VCaP (cell line): ENCODE data around the gene BBIP1.
A peak's percentile ranks its signal among the peaks of the same experiment; 100 is the strongest.

Source experiments
- H3K27ac ChIP-seq: fragments of 450-650 bp; 2 replicates; pipeline ENCODE4 v1.5.1; 2017
- CTCF ChIP-seq: fragments of 450-650 bp; conservative IDR thresholded peaks from 2 replicates; pipeline ENCODE4 v1.5.1; 2017; ENCODE audit warnings: mild to moderate bottlenecking, moderate library complexity

Gene BBIP1

GRCh38 chr10:110963162-110963561 is 44.2 kb upstream of the BBIP1 start:
- no peak overlapping the region for H3K27ac ChIP-seq
- TF ChIP-seq CTCF: no peak

DNA sequence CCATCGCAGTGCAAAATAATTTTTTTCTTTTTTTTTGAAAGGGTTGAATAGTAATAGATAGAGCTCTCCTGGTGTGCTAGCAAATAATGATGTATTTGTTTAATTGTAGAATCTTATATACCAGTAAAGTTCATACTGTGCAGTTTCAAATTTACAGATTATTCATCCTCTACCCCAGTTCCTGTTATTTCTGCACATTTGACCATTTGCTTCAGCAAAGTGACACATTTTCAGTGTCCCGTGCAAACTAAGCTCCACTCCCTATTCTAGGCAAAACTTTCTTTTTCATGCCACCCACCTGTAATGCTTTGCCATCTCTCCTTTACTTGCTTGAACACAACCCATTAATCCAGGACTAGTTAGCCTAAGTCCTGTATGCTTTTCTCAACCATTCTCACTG is 43.5 kb upstream of the BBIP1 start:
- H3K27ac ChIP-seq: no peak overlapping the region
- no peak for TF ChIP-seq CTCF

DNA sequence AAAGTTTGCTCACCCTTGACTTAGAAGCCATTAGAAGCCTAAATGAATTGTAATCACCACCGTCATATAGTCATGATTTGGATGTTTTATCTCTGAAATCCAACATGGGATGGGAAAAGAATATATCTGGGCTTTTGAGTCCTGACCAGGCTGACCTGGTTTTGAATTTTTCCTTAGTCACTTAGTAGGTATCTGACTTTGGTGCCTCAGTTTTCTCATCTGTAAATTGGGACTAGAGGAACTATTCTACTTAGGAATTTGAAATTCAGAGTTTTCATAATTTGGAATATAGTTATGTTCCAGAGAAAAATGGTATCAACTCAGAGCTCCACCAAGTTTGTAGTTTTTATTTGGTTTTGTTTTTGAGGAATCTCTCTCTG is 41.3 kb upstream of the BBIP1 start:
- TF ChIP-seq CTCF: no peak

DNA sequence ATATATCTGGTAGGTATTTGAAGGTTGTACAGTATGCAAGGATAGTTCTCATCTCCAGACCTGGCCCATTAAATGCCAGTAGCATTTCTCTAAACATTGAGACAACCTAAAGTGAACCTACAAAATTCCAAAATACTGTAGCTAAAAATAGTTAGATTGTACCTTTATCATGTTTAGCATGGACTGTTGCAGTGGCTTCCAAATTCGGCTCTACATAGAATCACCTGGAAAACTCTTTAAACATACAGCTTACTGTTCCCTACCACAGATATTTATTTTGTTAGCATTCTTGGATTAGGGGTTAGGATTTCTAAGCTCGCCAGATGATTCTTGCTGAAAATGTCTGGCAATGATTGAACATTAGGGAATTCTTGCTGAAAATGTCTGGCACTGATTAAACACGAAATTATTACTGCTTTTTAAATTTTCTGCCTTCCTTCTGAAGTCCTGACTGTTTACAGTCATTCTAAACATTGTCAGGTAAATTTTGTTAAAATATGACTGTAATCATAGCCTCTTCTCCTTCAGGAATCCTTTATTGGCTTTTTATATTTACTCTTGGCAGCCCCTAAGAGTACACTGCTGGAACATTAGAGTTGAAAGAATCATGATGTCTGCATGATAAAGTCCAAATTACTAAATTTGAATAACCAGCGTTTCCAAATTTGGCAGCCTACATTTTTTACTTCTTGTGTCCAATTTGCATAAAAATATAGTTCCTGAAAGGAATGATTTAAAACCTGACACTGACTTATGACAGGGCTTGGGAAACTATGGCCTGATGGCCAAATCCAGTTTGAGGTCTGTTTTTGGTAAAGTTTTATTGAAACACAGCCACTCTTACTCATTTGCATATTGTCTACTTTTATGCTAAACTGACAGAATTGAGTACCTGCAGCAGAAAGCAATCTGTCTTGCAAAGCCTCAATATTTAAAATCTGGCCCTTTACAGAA is 40.7 kb upstream of the BBIP1 start:
- peak overlapping the region; percentile 6; the same call in 1 of the 2 replicates for H3K27ac ChIP-seq
- no peak for TF ChIP-seq CTCF

More for the DNA sequence above, 41.3 kb upstream of the BBIP1 start:
- H3K27ac ChIP-seq: no peak overlapping the region

- H3K27ac ChIP-seq: no peak overlapping the region
- no peak for TF ChIP-seq CTCF
Measured at GRCh38 chr10:110957606-110958005, 38.6 kb upstream of the BBIP1 start.

GRCh38 chr10:110951381-110951780 is 32.4 kb upstream of the BBIP1 start:
- no peak for TF ChIP-seq CTCF
- no peak overlapping the region for H3K27ac ChIP-seq

- no peak overlapping the region for H3K27ac ChIP-seq
- no peak for TF ChIP-seq CTCF
Measured at GRCh38 chr10:110947061-110947595, 28.1 kb upstream of the BBIP1 start.
